Measurements from ENCODE around the gene LRTM2.

Gene LRTM2

GRCh38 chr12:1830401-1830845 lies 10.1 kb downstream of the LRTM2 start:
- no peak for DNase-seq

GRCh38 chr12:1830981-1831963 lies 10.9 kb downstream of the LRTM2 start:
- no peak for DNase-seq

- DNase-seq: no peak
These were observed 12.6 kb downstream of the LRTM2 start for GRCh38 chr12:1832801-1833595.

DNA sequence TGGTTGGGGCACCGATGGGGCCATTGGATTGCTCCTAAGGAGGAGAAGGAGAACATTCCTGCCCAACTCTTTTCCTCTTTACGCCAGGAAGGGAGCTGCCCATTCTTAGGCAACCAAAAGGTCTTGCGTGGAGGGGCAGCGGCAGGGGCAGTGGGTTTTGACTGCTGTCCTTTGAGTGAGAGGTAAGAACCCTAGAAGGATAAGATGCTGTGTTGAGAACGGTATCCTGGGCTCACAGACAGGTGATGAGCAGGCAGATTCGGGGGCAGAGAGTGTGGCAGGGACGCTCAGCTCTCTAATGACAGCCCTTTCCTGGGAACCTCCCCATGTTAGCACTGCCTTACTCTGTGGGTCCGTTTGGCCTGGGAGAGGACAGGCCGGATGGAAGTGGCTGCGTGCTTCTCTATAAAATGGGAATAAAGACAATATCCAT lies 13.2 kb downstream of the LRTM2 start:
- no peak for DNase-seq

DNA sequence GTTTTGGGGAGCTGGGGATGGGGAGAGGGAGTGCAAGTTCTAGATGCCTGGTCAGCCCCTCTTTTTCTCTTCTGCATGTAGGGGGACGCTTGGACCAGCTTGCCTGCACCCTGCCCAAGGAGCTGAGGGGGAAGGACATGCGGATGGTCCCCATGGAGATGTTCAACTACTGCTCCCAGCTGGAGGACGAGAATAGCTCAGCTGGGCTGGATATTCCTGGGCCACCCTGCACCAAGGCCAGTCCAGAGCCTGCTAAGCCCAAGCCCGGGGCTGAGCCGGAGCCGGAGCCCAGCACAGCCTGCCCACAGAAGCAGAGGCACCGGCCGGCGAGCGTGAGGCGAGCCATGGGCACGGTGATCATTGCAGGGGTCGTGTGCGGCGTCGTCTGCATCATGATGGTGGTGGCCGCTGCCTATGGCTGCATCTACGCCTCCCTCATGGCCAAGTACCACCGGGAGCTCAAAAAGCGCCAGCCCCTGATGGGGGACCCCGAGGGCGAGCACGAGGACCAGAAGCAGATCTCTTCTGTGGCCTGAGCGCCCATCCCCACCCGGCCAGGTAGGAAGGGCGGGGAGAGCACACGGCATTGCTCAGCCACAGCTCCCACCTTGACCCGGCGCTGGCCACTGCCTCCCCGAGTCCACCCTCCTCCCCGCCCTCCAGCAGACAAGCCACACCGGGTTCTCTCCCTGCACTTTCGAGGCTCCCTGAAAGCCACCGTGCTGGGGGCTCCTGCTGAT lies 14.0 kb downstream of the LRTM2 start:
- no peak for DNase-seq

GRCh38 chr12:1835211-1836131 lies 15.1 kb downstream of the LRTM2 start:
- DNase-seq: no peak

- no peak for DNase-seq
These were observed 16.0 kb downstream of the LRTM2 start for GRCh38 chr12:1836241-1836803.

- peak in 10 of 14 donors; percentile 11 to 76 (median 28) for DNase-seq
These were observed 16.6 kb downstream of the LRTM2 start for GRCh38 chr12:1836854-1837421.

DNA sequence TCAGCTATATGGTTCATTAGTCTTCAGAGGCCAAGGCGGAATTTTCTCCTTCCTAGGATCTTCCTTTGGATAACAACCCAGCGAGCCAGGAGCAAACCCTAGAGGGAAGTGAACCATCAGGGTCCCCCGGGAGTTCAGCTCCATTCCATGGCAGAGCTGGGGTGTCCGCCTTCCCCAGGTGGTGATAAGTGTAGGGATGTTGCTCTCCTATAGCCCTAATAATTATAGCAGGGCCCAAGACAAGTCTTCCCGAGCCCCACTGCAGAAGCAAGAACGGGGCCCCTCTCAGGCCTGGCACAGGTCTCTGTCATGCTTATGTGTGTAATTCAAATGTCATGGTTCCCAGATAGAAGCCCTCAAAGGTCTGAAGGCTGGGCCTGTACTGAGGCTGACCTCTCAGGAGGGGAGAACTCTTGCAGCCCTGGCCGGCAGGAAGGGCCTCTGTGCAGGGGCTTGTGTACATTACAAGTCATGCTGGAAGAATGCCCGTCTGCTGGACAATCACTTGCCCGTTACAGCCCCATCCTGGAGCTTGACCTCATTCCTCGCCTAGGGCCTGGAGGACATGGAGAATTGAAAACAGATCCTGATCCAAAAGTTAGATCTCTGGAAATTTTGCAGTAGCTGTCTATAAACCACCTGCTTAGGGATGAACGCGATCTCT lies 17.3 kb downstream of the LRTM2 start:
- no peak for DNase-seq

- peak in 1 of 14 donors; percentile 75 for DNase-seq
These were observed 18.0 kb downstream of the LRTM2 start for GRCh38 chr12:1838205-1838993.

DNA sequence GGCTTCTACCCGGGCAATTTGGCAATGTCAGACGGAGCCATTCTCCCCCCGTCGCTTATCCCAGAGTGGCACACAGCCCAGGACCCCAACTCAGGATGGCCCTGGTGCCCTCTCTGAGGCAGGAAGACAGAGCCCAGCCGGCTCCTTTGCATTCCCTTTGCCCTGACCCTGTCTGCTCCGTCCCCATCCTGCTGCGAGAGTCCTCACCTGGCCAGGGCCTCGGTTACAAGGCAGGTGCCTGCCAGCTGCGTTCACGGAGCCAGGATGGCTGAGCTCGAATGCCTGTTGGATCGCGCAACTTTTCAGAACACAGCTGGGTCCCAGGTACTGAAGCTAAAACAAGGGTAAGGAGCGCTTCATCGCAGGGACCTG lies 18.6 kb downstream of the LRTM2 start:
- DNase-seq: no peak

GRCh38 chr12:1839464-1839863 lies 19.1 kb downstream of the LRTM2 start:
- DNase-seq: no peak

DNA sequence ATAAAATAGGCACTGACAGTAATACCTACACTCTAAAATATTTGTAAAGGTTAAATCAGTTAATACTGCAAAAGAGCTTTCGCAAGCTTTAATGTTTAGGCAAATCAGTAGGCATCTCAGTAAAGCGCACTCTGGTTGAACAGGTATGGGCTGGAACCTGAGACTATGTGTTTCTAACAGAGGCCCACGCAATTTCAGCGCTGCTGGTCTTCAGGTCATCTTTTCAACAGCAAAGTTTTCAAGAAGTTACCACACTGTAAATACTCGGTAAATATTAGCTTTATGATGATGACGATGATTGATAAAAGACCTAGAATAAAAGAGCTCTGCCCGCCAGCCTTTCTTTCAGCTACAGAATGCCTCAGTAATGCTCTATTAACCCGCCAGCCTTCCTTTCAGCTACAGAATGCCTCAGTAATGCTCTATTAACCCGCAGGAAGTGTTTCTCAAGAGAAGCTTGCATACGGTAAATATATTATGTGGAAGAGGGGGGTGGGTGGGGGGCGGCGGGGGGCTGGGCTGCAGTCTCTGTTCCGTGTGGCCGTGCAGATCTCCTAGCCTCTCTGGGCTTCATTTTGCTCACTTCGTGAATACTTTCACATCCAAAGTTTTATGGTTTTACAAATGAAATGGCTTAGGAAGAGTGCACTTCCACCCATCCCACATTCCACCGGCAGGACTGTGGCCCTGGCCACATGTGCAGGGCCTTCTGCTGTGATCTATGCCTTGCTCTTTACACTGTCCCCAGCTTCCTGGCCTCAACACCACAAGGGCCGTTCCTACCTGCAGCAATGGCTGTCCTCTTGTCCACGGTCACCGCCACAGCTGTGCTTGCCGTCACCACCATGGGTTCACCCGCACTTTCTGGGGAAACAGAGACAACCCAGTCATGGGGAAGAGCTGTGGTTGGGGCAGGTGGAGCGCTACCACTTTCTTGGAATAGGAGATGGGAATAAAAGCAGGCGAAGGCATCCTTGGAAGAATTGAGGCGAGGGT lies 19.9 kb downstream of the LRTM2 start:
- no peak for DNase-seq

- no peak for DNase-seq
These were observed 20.6 kb downstream of the LRTM2 start for GRCh38 chr12:1840981-1841425.

GRCh38 chr12:1841586-1842182 lies 21.3 kb downstream of the LRTM2 start:
- no peak for DNase-seq

DNA sequence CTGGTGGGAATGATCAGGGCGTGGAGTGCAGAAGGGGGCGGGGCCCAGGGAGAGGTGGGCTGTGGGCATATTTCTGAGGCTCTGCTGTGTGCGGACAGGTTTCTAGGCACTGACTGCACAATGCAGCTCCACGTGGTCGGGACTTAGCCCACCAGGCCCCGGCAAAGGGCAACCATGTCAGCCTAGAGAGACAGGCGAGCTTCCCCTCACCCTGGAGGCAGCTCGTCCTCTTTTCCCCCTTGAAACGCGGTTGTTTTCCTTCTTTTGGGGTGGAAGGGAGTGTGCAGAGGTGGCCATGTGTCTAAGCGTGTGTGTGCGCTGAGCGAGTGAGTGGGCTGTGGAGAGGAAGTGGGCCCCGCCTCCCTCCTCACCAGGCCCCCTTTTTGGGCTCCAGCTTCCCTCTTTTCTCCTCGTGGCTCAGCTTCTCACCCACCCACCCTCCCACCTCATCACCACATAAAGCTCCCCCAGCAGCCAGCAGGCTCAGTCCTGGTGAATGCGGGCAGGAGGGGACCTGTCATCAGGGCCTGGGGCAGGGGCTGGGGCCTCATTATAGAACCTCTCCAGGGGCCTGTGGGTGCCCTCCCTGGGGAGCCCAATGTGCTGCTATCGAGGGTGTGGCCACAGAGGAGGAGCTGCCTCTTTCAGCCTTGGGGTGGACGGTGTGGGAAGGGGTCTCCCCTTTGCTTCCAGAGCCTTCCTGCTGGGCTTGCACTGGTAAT lies 22.0 kb downstream of the LRTM2 start:
- DNase-seq: peak in 1 of 14 donors; percentile 15

Data from C1 segment of cervical spinal cord (tissue), 14 donors.